Uterus (tissue), 2 donors: Measurements from ENCODE around the gene SPI1.

Experiments
- CTCF ChIP-seq, 4 experiments: fragments of 200-600 bp in 2 of 4; fragments of 450-650 bp in 2 of 4; sonication (generic) in 2 of 4; IDR thresholded peaks; one replicate each; pipeline ENCODE4 v1.5.1; 2016 to 2019; ENCODE audit warnings: antibody characterized with exemption in 4 of 4, mild to moderate bottlenecking in 2 of 4, moderate library complexity in 1 of 4
- POLR2A ChIP-seq, 2 donors: fragments of 450-650 bp; IDR thresholded peaks; one replicate each; pipeline ENCODE4 v1.6.1; 2016; ENCODE audit warnings: antibody characterized with exemption in 2 of 2, mild to moderate bottlenecking in 1 of 2, moderate library complexity in 1 of 2

- TF ChIP-seq POLR2A (IDR thresholded peaks at IDR 0.05) (no peak), CTCF (IDR thresholded peaks at IDR 0.05) (no peak)
These were observed 8.7 kb downstream of the SPI1 start for GRCh38 chr11:47369676-47370075.
